H7 (cell line): Measurements from ENCODE around the gene NHS. TPM values are rescaled to one million over a fixed set of nuclear protein-coding genes. Genes with fewer than 3 reads are reported as not detected.

Experiments
- DNase-seq: peaks from one replicate; pipeline ENCODE4 v3.0.0; 2012
- H3K27me3 ChIP-seq: 2 replicates; pipeline ENCODE4 v1.6.0; 2011; ENCODE audit warnings: mild to moderate bottlenecking, low read length; ENCODE audit not compliant: control insufficient read depth, insufficient read depth
- H3K36me3 ChIP-seq: replicated peaks from 2 replicates; pipeline ENCODE4 v1.5.1; 2011; ENCODE audit warnings: low read length; ENCODE audit not compliant: control insufficient read depth, insufficient read depth
- H3K4me3 ChIP-seq: 2 replicates; pipeline ENCODE4 v1.5.1; 2011; ENCODE audit warnings: low read depth, mild to moderate bottlenecking, control low read depth, low read length, moderate library complexity; ENCODE audit not compliant: insufficient read depth
- total RNA-seq: library from RNA; depleted of rRNA; stranded (reverse); fragments of >200 nt; shearing (Covaris generic); gene quantifications from 2 replicates; pipeline ENCODE4 v1.2.3, GENCODE V29; 2014

NHS gene
- total RNA-seq, 1 experiment from 2014 or later = 5.2 TPM

DNA sequence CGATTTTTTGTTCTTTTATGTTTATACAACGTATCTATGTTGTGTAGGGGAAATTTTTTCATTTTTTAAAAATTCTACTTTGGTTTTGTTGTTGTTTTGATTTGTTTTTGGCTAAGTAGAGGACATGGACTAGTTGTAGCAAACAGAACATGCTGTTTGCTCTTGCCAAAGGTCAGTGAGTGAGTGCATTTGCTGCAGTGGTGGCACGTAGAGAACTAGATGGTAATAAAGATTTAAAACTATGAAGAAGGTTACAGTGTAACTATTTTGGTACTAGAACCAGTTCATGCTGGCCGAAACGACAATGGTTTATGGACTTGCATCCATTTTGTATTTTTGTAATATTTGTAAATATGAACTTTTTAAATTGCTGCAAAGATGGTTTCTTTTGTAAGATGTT lies 360.4 kb downstream of the NHS start:
- DNase-seq = no peak
- no peaks in the 10 kb centered on the region for H3K36me3 ChIP-seq
- no peak overlapping the region for H3K4me3 ChIP-seq
- H3K27me3 ChIP-seq = peaks cover 21% of the 10 kb centered on the region

- H3K4me3 ChIP-seq = peak overlapping the region; percentile 30
- no peak for DNase-seq
- no peaks in the 10 kb centered on the region for H3K36me3 ChIP-seq
- H3K27me3 ChIP-seq = peaks cover 21% of the 10 kb centered on the region
Observed at GRCh38 chrX:17736478-17736855, 361.5 kb downstream of the NHS start.

GRCh38 chrX:17736856-17737709 lies 362.1 kb downstream of the NHS start, which contains the start of gene SCML1:
TSS of gene SCML1 (plus strand) at chrX:17737493. CDS start at chrX:17744187, 6,694 bp downstream.
- DNase-seq = peak; percentile 93
- Histone ChIP-seq H3K4me3 (peak within 1 kb of the TSS; percentile 56), H3K36me3 (no peaks in the 10 kb centered on the region), H3K27me3 (peaks cover 21% of the 10 kb centered on the region)

DNA sequence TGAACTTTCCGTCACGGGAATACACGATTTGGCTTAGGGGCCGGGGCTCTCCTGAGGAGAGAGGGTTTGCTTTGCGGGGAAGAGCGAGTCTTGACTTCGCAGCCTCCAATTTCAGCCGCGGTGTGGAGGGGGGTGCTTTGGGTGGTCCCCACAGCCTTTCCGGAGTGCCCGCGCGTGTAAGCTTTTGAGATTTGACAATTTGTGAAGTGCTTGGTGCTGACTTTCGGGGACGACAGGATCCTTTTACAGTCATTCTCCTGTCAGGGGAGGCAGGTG lies 362.6 kb downstream of the NHS start:
- Histone ChIP-seq H3K36me3 (no peaks in the 10 kb centered on the region), H3K4me3 (peak overlapping the region; percentile 56), H3K27me3 (peaks cover 21% of the 10 kb centered on the region)
- peak; percentile 36 for DNase-seq

GRCh38 chrX:17737986-17738713 lies 363.1 kb downstream of the NHS start:
- Histone ChIP-seq H3K27me3 (peaks cover 21% of the 10 kb centered on the region), H3K36me3 (no peaks in the 10 kb centered on the region), H3K4me3 (peak overlapping the region; percentile 56)
- peak; percentile 48 for DNase-seq

DNA sequence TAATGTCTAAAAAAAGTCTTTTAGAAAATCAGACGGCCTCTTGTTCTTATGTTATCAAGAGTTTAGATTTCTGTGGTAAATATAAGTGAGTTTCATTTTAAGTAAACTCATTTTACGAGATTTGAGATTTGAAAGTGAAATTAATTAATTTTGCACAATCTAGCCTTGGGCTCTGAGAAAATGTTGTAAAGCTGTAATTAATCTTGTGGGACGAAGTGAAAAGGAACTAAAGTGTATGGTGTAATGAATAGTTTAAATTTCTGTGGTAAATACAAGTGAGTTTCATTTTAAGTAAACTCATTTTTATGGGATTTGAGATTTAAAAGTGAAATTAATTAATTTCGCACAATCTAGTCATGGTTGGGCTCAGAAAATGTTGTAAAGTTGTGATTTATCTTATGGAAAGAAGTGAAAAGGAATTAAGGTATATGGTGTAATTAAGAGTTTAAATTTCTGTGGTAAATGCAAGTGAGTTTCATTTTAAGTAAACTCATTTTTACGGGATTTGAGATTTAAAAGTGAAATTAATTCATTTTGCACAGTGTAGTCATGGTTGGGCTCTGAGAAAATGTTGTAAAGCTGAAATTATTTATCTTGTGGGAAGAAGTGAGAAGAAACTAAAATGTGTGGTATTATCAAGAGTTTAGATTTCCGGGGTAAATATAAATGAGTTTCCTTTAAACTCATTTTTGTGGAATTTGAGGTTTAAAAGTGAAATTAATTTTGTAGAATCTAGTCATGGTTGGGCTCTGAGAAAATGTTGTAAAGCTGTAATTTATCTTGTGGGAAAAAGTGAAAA lies 363.9 kb downstream of the NHS start:
- peaks cover 21% of the 10 kb centered on the region for H3K27me3 ChIP-seq
- DNase-seq = no peak
- peak overlapping the region; percentile 56; the same call in 1 of the 2 replicates for H3K4me3 ChIP-seq
- no peaks in the 10 kb centered on the region for H3K36me3 ChIP-seq

- H3K27me3 ChIP-seq = peaks cover 21% of the 10 kb centered on the region
- no peak overlapping the region for H3K4me3 ChIP-seq
- DNase-seq = no peak
- no peaks in the 10 kb centered on the region for H3K36me3 ChIP-seq
Observed at GRCh38 chrX:17740137-17741122, 365.4 kb downstream of the NHS start.

- Histone ChIP-seq H3K4me3 (no peak overlapping the region), H3K36me3 (no peaks in the 10 kb centered on the region), H3K27me3 (peaks cover 21% of the 10 kb centered on the region)
- DNase-seq = peak; percentile 31
Observed at GRCh38 chrX:17741123-17741511, 366.1 kb downstream of the NHS start.

GRCh38 chrX:17743913-17744312 lies 368.9 kb downstream of the NHS start:
- Histone ChIP-seq H3K4me3 (no peak overlapping the region), H3K36me3 (no peaks in the 10 kb centered on the region), H3K27me3 (peaks cover 7% of the 10 kb centered on the region)
- DNase-seq = no peak

DNA sequence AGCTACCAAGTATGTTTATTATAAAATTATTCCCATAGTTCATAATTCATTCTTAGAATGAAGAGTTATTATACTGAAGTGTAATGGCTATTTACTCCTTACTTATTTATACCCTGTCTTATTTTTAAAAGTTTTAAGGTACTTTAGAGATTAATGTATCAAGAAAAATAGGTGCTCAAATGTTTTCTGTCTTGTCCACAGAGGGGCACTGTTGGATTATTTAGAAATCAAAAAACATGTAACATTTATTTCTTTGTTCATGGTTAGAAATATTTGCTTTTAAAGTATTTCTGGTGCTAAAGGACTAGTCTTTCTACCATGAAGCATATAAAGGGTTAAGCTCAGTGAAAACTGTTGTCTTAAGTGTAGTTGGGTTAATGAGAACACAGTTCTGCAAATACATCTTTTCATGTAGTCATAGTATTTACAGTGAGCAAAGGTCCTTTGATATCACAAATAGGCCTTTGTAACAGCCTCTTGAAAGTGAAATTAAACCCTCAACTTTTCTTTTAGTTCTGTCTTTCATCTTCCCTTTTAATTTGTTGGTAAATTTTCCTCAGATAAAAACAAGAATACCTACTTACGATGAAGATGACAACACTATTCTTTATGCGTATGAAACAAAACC lies 370.0 kb downstream of the NHS start:
- Histone ChIP-seq H3K36me3 (no peaks in the 10 kb centered on the region), H3K27me3 (peaks cover 1% of the 10 kb centered on the region; the same call in 1 of the 2 replicates), H3K4me3 (no peak overlapping the region)
- no peak for DNase-seq

DNA sequence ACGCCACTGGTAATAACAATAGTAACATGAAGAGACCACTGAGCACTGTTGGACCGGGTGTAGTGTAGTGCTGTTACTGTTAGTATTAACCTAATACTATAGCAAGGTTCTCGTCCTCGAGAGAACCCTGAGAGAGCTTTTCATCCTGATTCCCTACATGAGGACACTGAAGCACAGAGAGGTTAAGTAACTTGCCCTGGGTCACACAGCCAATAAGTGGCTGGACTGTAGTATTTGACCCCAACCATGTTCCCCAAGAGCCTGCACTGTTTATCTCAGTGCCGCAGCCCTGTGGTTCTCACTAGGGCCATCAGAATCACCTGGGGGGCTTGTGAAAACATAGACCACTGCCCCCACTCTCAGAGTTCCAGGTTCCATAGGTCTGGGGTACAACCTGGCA lies 372.7 kb downstream of the NHS start:
- Histone ChIP-seq H3K27me3 (no peaks in the 10 kb centered on the region), H3K36me3 (no peaks in the 10 kb centered on the region), H3K4me3 (no peak overlapping the region)
- no peak for DNase-seq

- Histone ChIP-seq H3K4me3 (no peak overlapping the region), H3K27me3 (no peaks in the 10 kb centered on the region), H3K36me3 (no peaks in the 10 kb centered on the region)
- no peak for DNase-seq
Observed at GRCh38 chrX:17748684-17749083, 373.7 kb downstream of the NHS start.

- no peak for DNase-seq
- no peak overlapping the region for H3K4me3 ChIP-seq
- H3K36me3 ChIP-seq = no peaks in the 10 kb centered on the region
- no peaks in the 10 kb centered on the region for H3K27me3 ChIP-seq
Observed at GRCh38 chrX:17750436-17750835, 375.4 kb downstream of the NHS start.
